ENCODE measurements around the gene CNOT6.

Gene CNOT6

GRCh38 chr5:180467989-180468731 lies 26.0 kb upstream of the CNOT6 start:
- no peaks in the 10 kb centered on the region for H3K27me3 ChIP-seq (ENCODE audit: insufficient read depth, insufficient read length)
- H3K4me1 ChIP-seq (ENCODE audit: insufficient read depth, insufficient read length) = peaks cover 8% of the 10 kb centered on the region
- no peaks in the 10 kb centered on the region for H3K36me3 ChIP-seq (ENCODE audit: insufficient read depth, insufficient read length, low read length)
- H3K9ac ChIP-seq (ENCODE audit: insufficient read length, low read depth) = no peak overlapping the region
- no peak for DNase-seq (ENCODE audit: low read depth, low spot score)
- H3K9me3 ChIP-seq (ENCODE audit: insufficient read depth, low read length) = 0 out of 2 replicates have a peak, but pooled peaks cover 4% of the 10 kb centered on the region
- no peak for TF ChIP-seq YY1 (IDR thresholded peaks at IDR 0.05; ENCODE audit: insufficient read depth, insufficient read length)
- no peak for TF ChIP-seq SUZ12 (IDR thresholded peaks at IDR 0.05; ENCODE audit: extremely low read depth, insufficient read depth, insufficient read length)
- no peak for TF ChIP-seq ZNF274 (IDR thresholded peaks at IDR 0.05; ENCODE audit: low read depth, low read length)
- no peak overlapping the region for H3K4me3 ChIP-seq (ENCODE audit: insufficient read length, low read depth)

- Histone ChIP-seq H3K27me3 (ENCODE audit: insufficient read depth, insufficient read length) (no peaks in the 10 kb centered on the region), H3K9me3 (ENCODE audit: insufficient read depth, low read length) (0 out of 2 replicates have a peak, but pooled peaks cover 4% of the 10 kb centered on the region), H3K9ac (ENCODE audit: insufficient read length, low read depth) (no peak overlapping the region), H3K4me1 (ENCODE audit: insufficient read depth, insufficient read length) (peaks cover 8% of the 10 kb centered on the region), H3K4me3 (ENCODE audit: insufficient read length, low read depth) (no peak overlapping the region), H3K36me3 (ENCODE audit: insufficient read depth, insufficient read length, low read length) (no peaks in the 10 kb centered on the region)
- DNase-seq (ENCODE audit: low read depth, low spot score) = no peak
- TF ChIP-seq ZNF274 (IDR thresholded peaks at IDR 0.05; ENCODE audit: low read depth, low read length) (no peak), YY1 (IDR thresholded peaks at IDR 0.05; ENCODE audit: insufficient read depth, insufficient read length) (no peak), SUZ12 (IDR thresholded peaks at IDR 0.05; ENCODE audit: extremely low read depth, insufficient read depth, insufficient read length) (no peak)
These were observed 25.2 kb upstream of the CNOT6 start for GRCh38 chr5:180468732-180469585.

DNA sequence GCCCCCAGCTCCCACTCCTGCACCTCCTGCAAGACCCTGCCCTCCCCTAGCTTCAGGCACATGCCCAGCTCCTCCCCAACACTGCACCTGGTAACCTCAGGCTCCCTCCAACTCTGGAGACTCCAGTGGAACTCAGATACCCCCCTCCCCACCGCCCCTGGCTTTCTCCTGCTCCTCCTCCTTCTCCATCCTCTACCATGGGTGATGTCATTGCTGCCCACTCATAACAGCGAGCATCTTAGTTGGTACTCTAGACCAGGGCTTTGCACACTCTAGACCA lies 24.7 kb upstream of the CNOT6 start:
- Histone ChIP-seq H3K4me3 (ENCODE audit: insufficient read length, low read depth) (no peak overlapping the region), H3K27me3 (ENCODE audit: insufficient read depth, insufficient read length) (no peaks in the 10 kb centered on the region), H3K4me1 (ENCODE audit: insufficient read depth, insufficient read length) (peaks cover 7% of the 10 kb centered on the region), H3K9ac (ENCODE audit: insufficient read length, low read depth) (no peak overlapping the region), H3K36me3 (ENCODE audit: insufficient read depth, insufficient read length, low read length) (no peaks in the 10 kb centered on the region), H3K9me3 (ENCODE audit: insufficient read depth, low read length) (0 out of 2 replicates have a peak, but pooled peaks cover 4% of the 10 kb centered on the region)
- no peak for TF ChIP-seq SUZ12 (IDR thresholded peaks at IDR 0.05; ENCODE audit: extremely low read depth, insufficient read depth, insufficient read length)
- TF ChIP-seq ZNF274 (IDR thresholded peaks at IDR 0.05; ENCODE audit: low read depth, low read length) = no peak
- no peak for TF ChIP-seq YY1 (IDR thresholded peaks at IDR 0.05; ENCODE audit: insufficient read depth, insufficient read length)
- DNase-seq (ENCODE audit: low read depth, low spot score) = no peak

DNA sequence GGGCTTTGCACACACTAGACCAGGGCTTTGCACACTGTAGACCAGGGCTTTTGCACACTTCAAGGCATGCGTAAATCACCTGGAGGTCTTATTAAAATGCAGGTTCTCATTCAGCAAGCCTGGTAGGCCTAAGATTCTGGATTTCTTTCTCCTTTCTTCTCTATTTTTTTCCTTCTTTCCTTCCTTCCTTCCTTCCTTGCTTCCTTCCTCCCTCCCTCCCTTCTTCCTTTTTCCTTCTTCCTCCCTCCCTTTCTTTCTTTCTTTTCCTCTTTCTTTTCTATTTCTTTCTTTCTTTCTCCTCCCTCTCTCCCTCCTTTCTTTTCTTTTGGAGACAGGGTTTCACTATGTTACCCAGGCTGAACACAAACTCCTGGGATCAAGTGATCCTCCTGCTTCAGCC lies 24.3 kb upstream of the CNOT6 start:
- 0 out of 2 replicates have a peak, but pooled peaks cover 4% of the 10 kb centered on the region for H3K9me3 ChIP-seq (ENCODE audit: insufficient read depth, low read length)
- peaks cover 8% of the 10 kb centered on the region for H3K4me1 ChIP-seq (ENCODE audit: insufficient read depth, insufficient read length)
- TF ChIP-seq ZNF274 (IDR thresholded peaks at IDR 0.05; ENCODE audit: low read depth, low read length) = no peak
- TF ChIP-seq YY1 (IDR thresholded peaks at IDR 0.05; ENCODE audit: insufficient read depth, insufficient read length) = no peak
- no peak for TF ChIP-seq SUZ12 (IDR thresholded peaks at IDR 0.05; ENCODE audit: extremely low read depth, insufficient read depth, insufficient read length)
- H3K36me3 ChIP-seq (ENCODE audit: insufficient read depth, insufficient read length, low read length) = no peaks in the 10 kb centered on the region
- no peak overlapping the region for H3K4me3 ChIP-seq (ENCODE audit: insufficient read length, low read depth)
- no peak overlapping the region for H3K9ac ChIP-seq (ENCODE audit: insufficient read length, low read depth)
- DNase-seq (ENCODE audit: low read depth, low spot score) = no peak
- no peaks in the 10 kb centered on the region for H3K27me3 ChIP-seq (ENCODE audit: insufficient read depth, insufficient read length)

DNA sequence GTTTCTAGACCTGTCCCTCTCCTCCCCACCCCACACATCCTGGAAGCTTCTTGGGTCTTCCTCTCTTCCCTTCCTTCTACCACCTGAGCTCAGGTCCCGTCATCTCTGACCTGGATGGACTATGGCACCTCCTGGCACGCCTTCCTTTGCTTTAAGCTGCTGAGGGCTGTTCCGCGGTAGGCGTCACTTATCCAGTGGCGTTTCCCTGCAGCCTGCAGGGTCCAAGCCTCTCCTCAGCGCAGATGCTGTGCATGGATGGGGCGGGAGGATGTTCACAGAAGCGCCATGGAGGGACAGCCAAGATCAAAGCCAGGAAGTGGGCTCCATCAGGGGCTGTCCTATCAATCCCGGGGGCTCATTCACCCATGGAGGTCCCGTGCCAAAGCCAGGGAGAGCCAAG lies 23.8 kb upstream of the CNOT6 start:
- no peak overlapping the region for H3K9ac ChIP-seq (ENCODE audit: insufficient read length, low read depth)
- DNase-seq (ENCODE audit: low read depth, low spot score) = no peak
- H3K9me3 ChIP-seq (ENCODE audit: insufficient read depth, low read length) = 0 out of 2 replicates have a peak, but pooled peaks cover 1% of the 10 kb centered on the region
- TF ChIP-seq ZNF274 (IDR thresholded peaks at IDR 0.05; ENCODE audit: low read depth, low read length) = no peak
- TF ChIP-seq YY1 (IDR thresholded peaks at IDR 0.05; ENCODE audit: insufficient read depth, insufficient read length) = no peak
- TF ChIP-seq SUZ12 (IDR thresholded peaks at IDR 0.05; ENCODE audit: extremely low read depth, insufficient read depth, insufficient read length) = no peak
- no peaks in the 10 kb centered on the region for H3K36me3 ChIP-seq (ENCODE audit: insufficient read depth, insufficient read length, low read length)
- H3K4me1 ChIP-seq (ENCODE audit: insufficient read depth, insufficient read length) = peaks cover 8% of the 10 kb centered on the region
- H3K4me3 ChIP-seq (ENCODE audit: insufficient read length, low read depth) = no peak overlapping the region
- no peaks in the 10 kb centered on the region for H3K27me3 ChIP-seq (ENCODE audit: insufficient read depth, insufficient read length)

- Histone ChIP-seq H3K9me3 (ENCODE audit: insufficient read depth, low read length) (no peaks in the 10 kb centered on the region), H3K36me3 (ENCODE audit: insufficient read depth, insufficient read length, low read length) (no peaks in the 10 kb centered on the region), H3K4me3 (ENCODE audit: insufficient read length, low read depth) (no peak overlapping the region), H3K4me1 (ENCODE audit: insufficient read depth, insufficient read length) (peaks cover 8% of the 10 kb centered on the region), H3K9ac (ENCODE audit: insufficient read length, low read depth) (no peak overlapping the region), H3K27me3 (ENCODE audit: insufficient read depth, insufficient read length) (no peaks in the 10 kb centered on the region)
- TF ChIP-seq YY1 (IDR thresholded peaks at IDR 0.05; ENCODE audit: insufficient read depth, insufficient read length) = no peak
- TF ChIP-seq ZNF274 (IDR thresholded peaks at IDR 0.05; ENCODE audit: low read depth, low read length) = no peak
- TF ChIP-seq SUZ12 (IDR thresholded peaks at IDR 0.05; ENCODE audit: extremely low read depth, insufficient read depth, insufficient read length) = no peak
- DNase-seq (ENCODE audit: low read depth, low spot score) = peak; percentile 49
These were observed 23.1 kb upstream of the CNOT6 start for GRCh38 chr5:180470966-180471582.

GRCh38 chr5:180471866-180472265 lies 22.3 kb upstream of the CNOT6 start:
- Histone ChIP-seq H3K27me3 (ENCODE audit: insufficient read depth, insufficient read length) (no peaks in the 10 kb centered on the region), H3K9me3 (ENCODE audit: insufficient read depth, low read length) (no peaks in the 10 kb centered on the region), H3K4me1 (ENCODE audit: insufficient read depth, insufficient read length) (peaks cover 8% of the 10 kb centered on the region), H3K36me3 (ENCODE audit: insufficient read depth, insufficient read length, low read length) (no peaks in the 10 kb centered on the region), H3K4me3 (ENCODE audit: insufficient read length, low read depth) (no peak overlapping the region), H3K9ac (ENCODE audit: insufficient read length, low read depth) (no peak overlapping the region)
- no peak for DNase-seq (ENCODE audit: low read depth, low spot score)
- TF ChIP-seq SUZ12 (IDR thresholded peaks at IDR 0.05; ENCODE audit: extremely low read depth, insufficient read depth, insufficient read length) = no peak
- TF ChIP-seq YY1 (IDR thresholded peaks at IDR 0.05; ENCODE audit: insufficient read depth, insufficient read length) = no peak
- no peak for TF ChIP-seq ZNF274 (IDR thresholded peaks at IDR 0.05; ENCODE audit: low read depth, low read length)

Measured in NT2/D1 (cell line).